Smooth muscle cell (in vitro differentiated cells): Measurements from ENCODE around the gene ANO9. TPM values are rescaled to one million over a fixed set of nuclear protein-coding genes. Genes with fewer than 3 reads are reported as not detected.
A peak's percentile ranks its signal among the peaks of the same experiment; 100 is the strongest.

ENCODE experiments used
- DNase-seq: peaks from one replicate; lab custom pipeline; 2025; ENCODE audit not compliant: unreplicated experiment; lab: John Stamatoyannopoulos, UW
- H2AFZ ChIP-seq: fragments of 200-600 bp; sonication (generic); 2 replicates; pipeline ENCODE4 v1.6.0; 2016; ENCODE audit warnings: antibody characterized with exemption, low read depth, mild to moderate bottlenecking
- H3F3A ChIP-seq: fragments of 200-600 bp; sonication (generic); 2 replicates; pipeline ENCODE4 v1.6.0; 2017; ENCODE audit warnings: antibody characterized with exemption, low read depth
- H3K27ac ChIP-seq: fragments of 200-600 bp; sonication (generic); 2 replicates; pipeline ENCODE4 v1.5.1; 2016; ENCODE audit warnings: low read depth, mild to moderate bottlenecking
- H3K27me3 ChIP-seq: fragments of 200-600 bp; sonication (generic); 2 replicates; pipeline ENCODE4 v1.6.1; 2016; ENCODE audit warnings: low read depth, mild to moderate bottlenecking
- H3K36me3 ChIP-seq: fragments of 200-600 bp; sonication (generic); 2 replicates; pipeline ENCODE4 v1.5.1; 2016; ENCODE audit warnings: low read depth
- H3K4me1 ChIP-seq: fragments of 200-600 bp; sonication (generic); 2 replicates; pipeline ENCODE4 v1.5.1; 2016; ENCODE audit warnings: low read depth
- H3K4me2 ChIP-seq: fragments of 200-600 bp; sonication (generic); 2 replicates; pipeline ENCODE4 v1.6.0; 2016; ENCODE audit warnings: mild to moderate bottlenecking
- H3K4me3 ChIP-seq: fragments of 200-600 bp; sonication (generic); 2 replicates; pipeline ENCODE4 v1.5.1; 2016; ENCODE audit warnings: mild to moderate bottlenecking
- H3K79me2 ChIP-seq: fragments of 200-600 bp; sonication (generic); 2 replicates; pipeline ENCODE4 v1.6.0; 2016; ENCODE audit warnings: low read depth, mild to moderate bottlenecking
- H3K9ac ChIP-seq: fragments of 200-600 bp; sonication (generic); 2 replicates; pipeline ENCODE4 v1.6.0; 2016; ENCODE audit warnings: low read depth
- H3K9me3 ChIP-seq: fragments of 200-600 bp; sonication (generic); replicated peaks from 2 replicates; pipeline ENCODE4 v1.5.1; 2016; ENCODE audit warnings: low read depth
- H4K20me1 ChIP-seq: fragments of 200-600 bp; sonication (generic); 2 replicates; pipeline ENCODE4 v1.6.0; 2016; ENCODE audit warnings: low read depth
- CTCF ChIP-seq: fragments of 200-600 bp; sonication (generic); IDR thresholded peaks from 2 replicates; pipeline ENCODE4 v1.5.1; 2017; ENCODE audit warnings: borderline replicate concordance, mild to moderate bottlenecking, antibody characterized with exemption; ENCODE audit not compliant: insufficient read depth, poor library complexity, severe bottlenecking
- WGBS: methylation state at CpG from one replicate; pipeline ENCODE4 v1.1.7; 2016; ENCODE audit warnings: low lambda C conversion rate; 5-methylcytosine and 5-hydroxymethylcytosine counted together
- polyA plus RNA-seq: library from polyadenylated mRNA; unstranded; fragments of >200 nt; fragmentation: Nextera tagmentation; extraction: Ambion mirVana; gene quantifications from 2 replicates; pipeline ENCODE4 v1.2.1, GENCODE V29; 2016
- total RNA-seq: library from RNA; depleted of rRNA; stranded (reverse); fragments of >200 nt; gene quantifications from 2 replicates; pipeline ENCODE4 v1.2.3, GENCODE V29; 2014

ANO9 gene
- total and polyA plus RNA-seq, 2 experiments from 2014 or later, result 0.67 to 1.5 TPM

- Histone ChIP-seq H3K4me1 (peaks cover 17% of the 10 kb centered on the region), H3K4me3 (peak overlapping the region; percentile 60), H3K9me3 (no peaks in the 10 kb centered on the region), H3K9ac (peak overlapping the region; percentile 68), H3F3A (no peaks in the 10 kb centered on the region), H2AFZ (no peak overlapping the region), H4K20me1 (peaks cover 7% of the 10 kb centered on the region), H3K36me3 (no peaks in the 10 kb centered on the region), H3K27ac (peak overlapping the region; percentile 89), H3K27me3 (no peaks in the 10 kb centered on the region), H3K79me2 (no peaks in the 10 kb centered on the region), H3K4me2 (peak overlapping the region; percentile 85)
- 77% methylated on average over 20 of the region's 25 CpGs for WGBS
- DNase-seq, result no peak
- TF ChIP-seq CTCF, result no peak
Measured at GRCh38 chr11:394858-395655, 46.8 kb downstream of the ANO9 start.

- Histone ChIP-seq H3K9me3 (no peaks in the 10 kb centered on the region), H3F3A (no peaks in the 10 kb centered on the region), H3K9ac (peak within 1 kb of the TSS; percentile 82), H3K4me2 (peak within 1 kb of the TSS; percentile 85), H3K36me3 (no peaks in the 10 kb centered on the region), H3K4me1 (peaks cover 17% of the 10 kb centered on the region), H3K4me3 (peak within 1 kb of the TSS; percentile 60), H3K27me3 (no peaks in the 10 kb centered on the region), H3K79me2 (no peaks in the 10 kb centered on the region), H4K20me1 (peaks cover 7% of the 10 kb centered on the region), H2AFZ (peak within 1 kb of the TSS; percentile 54), H3K27ac (peak within 1 kb of the TSS; percentile 89)
- TF ChIP-seq CTCF, result no peak
- DNase-seq, result peak; percentile 34
- WGBS, result 21% methylated on average over 51 of the region's 57 CpGs
Measured at GRCh38 chr11:394034-394857, 47.6 kb downstream of the ANO9 start, which contains the start of gene PKP3. Gene PKP3, plus strand, starts transcription at chr11:394209. Its CDS starts 84 bp downstream, at chr11:394293.

- Histone ChIP-seq H2AFZ (no peak overlapping the region), H3K4me2 (peak overlapping the region; percentile 85), H3K4me3 (peak overlapping the region; percentile 60), H3F3A (no peaks in the 10 kb centered on the region), H3K9me3 (no peaks in the 10 kb centered on the region), H3K4me1 (peaks cover 17% of the 10 kb centered on the region), H3K9ac (peak overlapping the region; percentile 82), H3K27me3 (no peaks in the 10 kb centered on the region), H4K20me1 (peaks cover 7% of the 10 kb centered on the region), H3K79me2 (no peaks in the 10 kb centered on the region), H3K27ac (peak overlapping the region; percentile 89), H3K36me3 (no peaks in the 10 kb centered on the region)
- TF ChIP-seq CTCF, result no peak
- WGBS, result 52% methylated on average over 13 of the region's 17 CpGs
- DNase-seq, result peak; percentile 43
Measured at GRCh38 chr11:393219-394033, 48.4 kb downstream of the ANO9 start.
